IPS-18a (cell line): ENCODE measurements around the gene CDH18.

Experiments
- H3K27ac ChIP-seq: one replicate; pipeline ENCODE4 v1.5.1; 2013; ENCODE audit warnings: low read length
- H3K27me3 ChIP-seq: one replicate; pipeline ENCODE4 v1.6.1; 2013; ENCODE audit warnings: mild to moderate bottlenecking, low read length; ENCODE audit not compliant: control insufficient read depth, insufficient read depth
- H3K36me3 ChIP-seq: one replicate; pipeline ENCODE4 v1.6.1; 2013; ENCODE audit warnings: low read depth, low read length; ENCODE audit not compliant: control insufficient read depth
- H3K4me1 ChIP-seq: one replicate; pipeline ENCODE4 v1.6.1; 2013; ENCODE audit warnings: low read depth, low read length; ENCODE audit not compliant: control insufficient read depth
- H3K4me3 ChIP-seq: one replicate; pipeline ENCODE4 v1.5.1; 2013; ENCODE audit warnings: low read length
- H3K9ac ChIP-seq: one replicate; pipeline ENCODE4 v1.6.1; 2013; ENCODE audit warnings: mild to moderate bottlenecking, low read length, moderate library complexity
- H3K9me3 ChIP-seq: one replicate; pipeline ENCODE4 v1.6.1; 2013; ENCODE audit warnings: low read depth, low read length; ENCODE audit not compliant: control insufficient read depth

CDH18 gene

GRCh38 chr5:19927919-19928318 lies 60.1 kb downstream of the CDH18 start:
- peak overlapping the region; percentile 39 for H3K4me3 ChIP-seq
- H3K9ac ChIP-seq = no peak overlapping the region
- no peaks in the 10 kb centered on the region for H3K36me3 ChIP-seq
- peaks cover 19% of the 10 kb centered on the region for H3K27me3 ChIP-seq
- no peaks in the 10 kb centered on the region for H3K9me3 ChIP-seq
- no peak overlapping the region for H3K27ac ChIP-seq
- H3K4me1 ChIP-seq = peaks cover 34% of the 10 kb centered on the region

GRCh38 chr5:19927170-19927569 lies 60.8 kb downstream of the CDH18 start:
- H3K9me3 ChIP-seq = no peaks in the 10 kb centered on the region
- H3K9ac ChIP-seq = no peak overlapping the region
- H3K27me3 ChIP-seq = peaks cover 19% of the 10 kb centered on the region
- H3K27ac ChIP-seq = no peak overlapping the region
- peaks cover 34% of the 10 kb centered on the region for H3K4me1 ChIP-seq
- H3K36me3 ChIP-seq = no peaks in the 10 kb centered on the region
- H3K4me3 ChIP-seq = no peak overlapping the region

- H3K36me3 ChIP-seq = no peaks in the 10 kb centered on the region
- H3K9ac ChIP-seq = no peak overlapping the region
- H3K27ac ChIP-seq = no peak overlapping the region
- H3K9me3 ChIP-seq = no peaks in the 10 kb centered on the region
- peaks cover 10% of the 10 kb centered on the region for H3K27me3 ChIP-seq
- H3K4me1 ChIP-seq = peaks cover 14% of the 10 kb centered on the region
- H3K4me3 ChIP-seq = no peak overlapping the region
These were observed 64.3 kb downstream of the CDH18 start for GRCh38 chr5:19923742-19924141.

GRCh38 chr5:19920761-19921160 lies 67.2 kb downstream of the CDH18 start:
- Histone ChIP-seq H3K27me3 (no peaks in the 10 kb centered on the region), H3K36me3 (no peaks in the 10 kb centered on the region), H3K9ac (no peak overlapping the region), H3K27ac (no peak overlapping the region), H3K4me1 (no peaks in the 10 kb centered on the region), H3K9me3 (no peaks in the 10 kb centered on the region), H3K4me3 (no peak overlapping the region)

- H3K36me3 ChIP-seq = no peaks in the 10 kb centered on the region
- H3K9me3 ChIP-seq = no peaks in the 10 kb centered on the region
- H3K27me3 ChIP-seq = no peaks in the 10 kb centered on the region
- H3K4me3 ChIP-seq = no peak overlapping the region
- H3K4me1 ChIP-seq = peaks cover 10% of the 10 kb centered on the region
- H3K9ac ChIP-seq = no peak overlapping the region
- no peak overlapping the region for H3K27ac ChIP-seq
These were observed 69.2 kb downstream of the CDH18 start for GRCh38 chr5:19918780-19919179.

GRCh38 chr5:19917588-19918122 lies 70.3 kb downstream of the CDH18 start:
- no peak overlapping the region for H3K4me3 ChIP-seq
- H3K36me3 ChIP-seq = no peaks in the 10 kb centered on the region
- peaks cover 12% of the 10 kb centered on the region for H3K4me1 ChIP-seq
- no peak overlapping the region for H3K9ac ChIP-seq
- H3K27me3 ChIP-seq = no peaks in the 10 kb centered on the region
- no peak overlapping the region for H3K27ac ChIP-seq
- H3K9me3 ChIP-seq = no peaks in the 10 kb centered on the region

GRCh38 chr5:19910136-19910535 lies 77.9 kb downstream of the CDH18 start:
- H3K27me3 ChIP-seq = no peaks in the 10 kb centered on the region
- no peaks in the 10 kb centered on the region for H3K9me3 ChIP-seq
- no peaks in the 10 kb centered on the region for H3K36me3 ChIP-seq
- H3K4me3 ChIP-seq = no peak overlapping the region
- no peak overlapping the region for H3K27ac ChIP-seq
- H3K4me1 ChIP-seq = peaks cover 15% of the 10 kb centered on the region
- no peak overlapping the region for H3K9ac ChIP-seq

- Histone ChIP-seq H3K4me3 (no peak overlapping the region), H3K36me3 (no peaks in the 10 kb centered on the region), H3K27me3 (no peaks in the 10 kb centered on the region), H3K4me1 (peaks cover 3% of the 10 kb centered on the region), H3K27ac (no peak overlapping the region), H3K9me3 (no peaks in the 10 kb centered on the region), H3K9ac (no peak overlapping the region)
These were observed 83.2 kb downstream of the CDH18 start for GRCh38 chr5:19904766-19905165.

- no peaks in the 10 kb centered on the region for H3K27me3 ChIP-seq
- H3K27ac ChIP-seq = no peak overlapping the region
- H3K9ac ChIP-seq = no peak overlapping the region
- H3K4me3 ChIP-seq = no peak overlapping the region
- H3K36me3 ChIP-seq = no peaks in the 10 kb centered on the region
- H3K4me1 ChIP-seq = peaks cover 3% of the 10 kb centered on the region
- no peaks in the 10 kb centered on the region for H3K9me3 ChIP-seq
These were observed 84.4 kb downstream of the CDH18 start for GRCh38 chr5:19903611-19904010.

GRCh38 chr5:19902316-19902934 lies 85.6 kb downstream of the CDH18 start:
- Histone ChIP-seq H3K4me3 (no peak overlapping the region), H3K9ac (no peak overlapping the region), H3K27me3 (no peaks in the 10 kb centered on the region), H3K4me1 (peaks cover 3% of the 10 kb centered on the region), H3K27ac (no peak overlapping the region), H3K36me3 (no peaks in the 10 kb centered on the region), H3K9me3 (no peaks in the 10 kb centered on the region)

- Histone ChIP-seq H3K27me3 (no peaks in the 10 kb centered on the region), H3K9ac (no peak overlapping the region), H3K4me3 (no peak overlapping the region), H3K27ac (no peak overlapping the region), H3K9me3 (no peaks in the 10 kb centered on the region), H3K36me3 (no peaks in the 10 kb centered on the region), H3K4me1 (peaks cover 3% of the 10 kb centered on the region)
These were observed 87.7 kb downstream of the CDH18 start for GRCh38 chr5:19900269-19900668.

GRCh38 chr5:19891658-19892057 lies 96.3 kb downstream of the CDH18 start:
- Histone ChIP-seq H3K4me3 (no peak overlapping the region), H3K27me3 (no peaks in the 10 kb centered on the region), H3K4me1 (peaks cover 4% of the 10 kb centered on the region), H3K27ac (no peak overlapping the region), H3K36me3 (no peaks in the 10 kb centered on the region), H3K9ac (no peak overlapping the region), H3K9me3 (no peaks in the 10 kb centered on the region)
